A673 (cell line): Measurements from ENCODE around the gene TIMM21. TPM values are rescaled to one million over a fixed set of nuclear protein-coding genes. Genes with fewer than 3 reads are reported as not detected.

Experiments used
- BruUV-seq: library from RNA; stranded (reverse); fragments of 400-500 nt; replicated peaks from 2 replicates; lab custom pipeline; 2021; lab: Mats Ljungman, UMichigan
- CTCF ChIA-PET: fragments of 300-600 bp; sonication (Branson Sonifier 250); formaldehyde crosslinking; loops from one replicate; lab custom pipeline; 2022; ENCODE audit warnings: antibody characterized with exemption; lab: Charles Lee
- POLR2A ChIA-PET: fragments of 300-600 bp; sonication (Branson Sonifier 250); formaldehyde crosslinking; loops from one replicate; lab custom pipeline; 2022; ENCODE audit warnings: antibody characterized with exemption; ENCODE audit not compliant: low non-redundant PET; lab: Charles Lee
- DNase-seq: peaks from one replicate; pipeline ENCODE4 v3.0.0-alpha.2; 2015; ENCODE audit warnings: low spot score
- H3K27ac ChIP-seq: fragments of 200-600 bp; sonication (generic); 2 replicates; pipeline ENCODE4 v1.5.1; 2016; ENCODE audit warnings: mixed run types, low read depth, mild to moderate bottlenecking, mixed read lengths, antibody characterized with exemption, low read length; ENCODE audit not compliant: poor library complexity, severe bottlenecking
- H3K27me3 ChIP-seq: fragments of 200-600 bp; sonication (generic); replicated peaks from 2 replicates; pipeline ENCODE4 v1.6.1; 2017; ENCODE audit warnings: mixed run types, low read depth, mild to moderate bottlenecking, mixed read lengths, antibody characterized with exemption, low read length; ENCODE audit not compliant: insufficient read depth, poor library complexity
- H3K36me3 ChIP-seq: fragments of 200-600 bp; sonication (generic); 2 replicates; pipeline ENCODE4 v1.6.1; 2016; ENCODE audit warnings: mixed run types, mild to moderate bottlenecking, mixed read lengths, antibody characterized with exemption, low read length; ENCODE audit not compliant: insufficient read depth, poor library complexity, severe bottlenecking
- H3K4me1 ChIP-seq: fragments of 200-600 bp; sonication (generic); 2 replicates; pipeline ENCODE4 v1.6.1; 2017; ENCODE audit warnings: mixed run types, mild to moderate bottlenecking, mixed read lengths, antibody characterized with exemption, low read length; ENCODE audit not compliant: insufficient read depth, poor library complexity, severe bottlenecking
- H3K4me3 ChIP-seq: fragments of 200-600 bp; sonication (generic); 2 replicates; pipeline ENCODE4 v1.5.1; 2016; ENCODE audit warnings: low read depth, mixed run types, mild to moderate bottlenecking, mixed read lengths, low read length; ENCODE audit not compliant: poor library complexity, severe bottlenecking
- H3K9me3 ChIP-seq: fragments of 200-600 bp; sonication (generic); 2 replicates; pipeline ENCODE4 v1.6.1; 2016; ENCODE audit warnings: mixed run types, low read depth, mild to moderate bottlenecking, mixed read lengths, antibody characterized with exemption, low read length; ENCODE audit not compliant: poor library complexity, severe bottlenecking
- CTCF ChIP-seq: fragments of 300-800, 200-600 bp; sonication (generic); conservative IDR thresholded peaks from 2 replicates; pipeline ENCODE4 v1.5.1; 2017; ENCODE audit warnings: low read depth, mild to moderate bottlenecking, antibody characterized with exemption, low read length, moderate library complexity, mixed read lengths
- EZH2 ChIP-seq: fragments of 200-600 bp; sonication (generic); IDR thresholded peaks from 2 replicates; pipeline ENCODE4 v1.6.1; 2017; ENCODE audit warnings: borderline replicate concordance, low read depth, mild to moderate bottlenecking, mixed read lengths, antibody characterized with exemption, low read length; ENCODE audit not compliant: poor library complexity, severe bottlenecking
- intact Hi-C: fragments of 100-400 bp; cut with micrococcal nuclease; formaldehyde crosslinking; loops from one replicate; pipeline ENCODE4 v1.10.0; 2022; ENCODE audit not compliant: unreplicated experiment
- total RNA-seq: library from RNA; stranded (reverse); gene quantifications from 2 replicates; pipeline ENCODE4 v1.2.3, GENCODE V29; 2021

TIMM21 gene
- total RNA-seq, 1 experiment from 2014 or later = 85.1 TPM

GRCh38 chr18:74166386-74166785 lies 18.1 kb downstream of the TIMM21 start:
- Histone ChIP-seq H3K4me3 (no peak overlapping the region), H3K36me3 (no peaks in the 10 kb centered on the region), H3K9me3 (no peaks in the 10 kb centered on the region), H3K27me3 (peaks cover 13% of the 10 kb centered on the region), H3K27ac (no peak overlapping the region), H3K4me1 (no peaks in the 10 kb centered on the region)
- POLR2A ChIA-PET = no interaction called here
- BruUV-seq = no TSS peak
- intact Hi-C loops = no loop called here
- DNase-seq = no peak
- CTCF ChIA-PET = no interaction called here
- TF ChIP-seq EZH2 (no peak), CTCF (no peak)

- Histone ChIP-seq H3K27ac (no peak overlapping the region), H3K4me3 (peak overlapping the region; percentile 10), H3K9me3 (no peaks in the 10 kb centered on the region), H3K4me1 (no peaks in the 10 kb centered on the region), H3K27me3 (peaks cover 13% of the 10 kb centered on the region), H3K36me3 (no peaks in the 10 kb centered on the region)
- intact Hi-C loops = no loop called here
- BruUV-seq = no TSS peak
- DNase-seq = no peak
- TF ChIP-seq CTCF = no peak
- TF ChIP-seq EZH2 = no peak
- CTCF ChIA-PET = no interaction called here
- POLR2A ChIA-PET = no interaction called here
These were observed 23.7 kb downstream of the TIMM21 start for GRCh38 chr18:74171910-74172606.

GRCh38 chr18:74172697-74173433 lies 24.5 kb downstream of the TIMM21 start:
- Histone ChIP-seq H3K9me3 (no peaks in the 10 kb centered on the region), H3K36me3 (no peaks in the 10 kb centered on the region), H3K4me3 (peak overlapping the region; percentile 10), H3K27ac (no peak overlapping the region), H3K4me1 (no peaks in the 10 kb centered on the region), H3K27me3 (peaks cover 13% of the 10 kb centered on the region)
- CTCF ChIA-PET = no interaction called here
- DNase-seq = no peak
- no peak for TF ChIP-seq EZH2
- TF ChIP-seq CTCF = no peak
- no TSS peak for BruUV-seq
- POLR2A ChIA-PET = no interaction called here
- intact Hi-C loops = no loop called here
